Gastroesophageal sphincter (tissue), 3 donors: ENCODE measurements around the gene PDZD2.

Experiments used
- CTCF ChIP-seq, 4 experiments: fragments of 200-600 bp in 2 of 4; fragments of 450-650 bp in 2 of 4; sonication (generic) in 1 of 4; IDR thresholded peaks; one replicate each; pipeline ENCODE4 v1.5.1; 2017 to 2019; ENCODE audit warnings: antibody characterized with exemption in 4 of 4, mild to moderate bottlenecking in 2 of 4, moderate library complexity in 2 of 4
- EP300 ChIP-seq: sonication (generic); formaldehyde crosslinking; IDR thresholded peaks from one replicate; pipeline ENCODE4 v1.6.1; 2017; ENCODE audit warnings: antibody characterized with exemption, mild to moderate bottlenecking
- POLR2AphosphoS5 ChIP-seq: sonication (generic); formaldehyde crosslinking; IDR thresholded peaks from one replicate; pipeline ENCODE4 v1.6.1; 2017; ENCODE audit warnings: antibody characterized with exemption

GRCh38 chr5:31824869-31825517 is 186.1 kb downstream of the PDZD2 start:
- no peak for TF ChIP-seq POLR2AphosphoS5
- no peak for TF ChIP-seq CTCF (IDR thresholded peaks at IDR 0.05)
- no peak for TF ChIP-seq EP300
